HG03196 (cell line): ENCODE data around the gene OR6B2.

Experiments used
- ATAC-seq: cut with Tn5 transposase; IDR thresholded peaks from one replicate; pipeline ENCODE4 v1.9.1; 2021; ENCODE audit not compliant: unreplicated experiment

The OR6B2 gene

GRCh38 chr2:240042740-240043139, 12.5 kb upstream of the OR6B2 start:
- ATAC-seq: no peak

- no peak for ATAC-seq
Measured at GRCh38 chr2:240041363-240041762, 11.1 kb upstream of the OR6B2 start.

GRCh38 chr2:240037358-240037757, 7.1 kb upstream of the OR6B2 start:
- ATAC-seq: no peak

- no peak for ATAC-seq
Measured at GRCh38 chr2:240033330-240033678, 3.1 kb upstream of the OR6B2 start.

- ATAC-seq: no peak
Measured at GRCh38 chr2:240032406-240033329, 2.4 kb upstream of the OR6B2 start.

GRCh38 chr2:240024766-240025165, 5.5 kb downstream of the OR6B2 start:
- ATAC-seq: peak; percentile 31

GRCh38 chr2:240023792-240024191, 6.4 kb downstream of the OR6B2 start:
- ATAC-seq: no peak

GRCh38 chr2:240021488-240022104, 8.6 kb downstream of the OR6B2 start:
- no peak for ATAC-seq

GRCh38 chr2:240018071-240018750, 12.0 kb downstream of the OR6B2 start:
- ATAC-seq: no peak

GRCh38 chr2:240014327-240014726, 15.9 kb downstream of the OR6B2 start:
- ATAC-seq: no peak

GRCh38 chr2:240013343-240013742, 16.9 kb downstream of the OR6B2 start:
- no peak for ATAC-seq

- ATAC-seq: no peak
Measured at GRCh38 chr2:240002983-240003382, 27.2 kb downstream of the OR6B2 start.

- ATAC-seq: no peak
Measured at GRCh38 chr2:240000671-240001070, 29.6 kb downstream of the OR6B2 start.

GRCh38 chr2:239997686-239998409, 32.4 kb downstream of the OR6B2 start:
- no peak for ATAC-seq

GRCh38 chr2:239994086-239994485, 36.1 kb downstream of the OR6B2 start:
- no peak for ATAC-seq

- no peak for ATAC-seq
Measured at GRCh38 chr2:239993291-239993690, 36.9 kb downstream of the OR6B2 start.

- ATAC-seq: no peak
Measured at GRCh38 chr2:239991689-239992314, 38.4 kb downstream of the OR6B2 start.

GRCh38 chr2:239990966-239991365, 39.3 kb downstream of the OR6B2 start:
- ATAC-seq: no peak

- ATAC-seq: no peak
Measured at GRCh38 chr2:239985356-239985755, 44.9 kb downstream of the OR6B2 start.

GRCh38 chr2:239984421-239985194, 45.6 kb downstream of the OR6B2 start:
- no peak for ATAC-seq
